HG03280 (cell line): ENCODE results near the gene OR7G1.

Experiments used
- ATAC-seq: cut with Tn5 transposase; IDR thresholded peaks from one replicate; pipeline ENCODE4 v1.9.1; 2021; ENCODE audit warnings: mild to moderate bottlenecking, moderate library complexity; ENCODE audit not compliant: unreplicated experiment

Gene OR7G1

GRCh38 chr19:9115307-9115813 lies at the start of gene OR7G1:
OR7G1 (minus strand) TSS chr19:9115763; CDS start chr19:9115763, 0 bp downstream.
- no peak for ATAC-seq

GRCh38 chr19:9165261-9165660 lies 49.7 kb upstream of the OR7G1 start:
- no peak for ATAC-seq

GRCh38 chr19:9161427-9161826 lies 45.9 kb upstream of the OR7G1 start:
- no peak for ATAC-seq

- no peak for ATAC-seq
Measured at GRCh38 chr19:9159891-9160290, 44.3 kb upstream of the OR7G1 start.

- ATAC-seq = no peak
Measured at GRCh38 chr19:9156304-9156703, 40.7 kb upstream of the OR7G1 start.

- no peak for ATAC-seq
Measured at GRCh38 chr19:9155591-9155990, 40.0 kb upstream of the OR7G1 start.

- ATAC-seq = no peak
Measured at GRCh38 chr19:9151367-9151766, 35.8 kb upstream of the OR7G1 start.

GRCh38 chr19:9150650-9151049 lies 35.1 kb upstream of the OR7G1 start:
- no peak for ATAC-seq

- no peak for ATAC-seq
Measured at GRCh38 chr19:9149997-9150396, 34.4 kb upstream of the OR7G1 start.

GRCh38 chr19:9148697-9149096 lies 33.1 kb upstream of the OR7G1 start:
- ATAC-seq = no peak

GRCh38 chr19:9146882-9147281 lies 31.3 kb upstream of the OR7G1 start:
- no peak for ATAC-seq

- no peak for ATAC-seq
Measured at GRCh38 chr19:9144920-9145319, 29.4 kb upstream of the OR7G1 start.

GRCh38 chr19:9140159-9140874 lies 24.8 kb upstream of the OR7G1 start, which contains the start of gene ZNF317:
ZNF317 (plus strand) TSS chr19:9140397; CDS start chr19:9156017, 15,620 bp downstream.
- peak; percentile 97 for ATAC-seq

- peak; percentile 20 for ATAC-seq
Measured at GRCh38 chr19:9139609-9140158, 24.1 kb upstream of the OR7G1 start.

GRCh38 chr19:9132422-9132821 lies 16.9 kb upstream of the OR7G1 start:
- ATAC-seq = no peak

GRCh38 chr19:9130965-9131364 lies 15.4 kb upstream of the OR7G1 start:
- no peak for ATAC-seq

GRCh38 chr19:9128171-9128570 lies 12.6 kb upstream of the OR7G1 start:
- no peak for ATAC-seq

GRCh38 chr19:9126900-9127405 lies 11.4 kb upstream of the OR7G1 start, which contains the start of gene OR7G3:
OR7G3 (minus strand) TSS chr19:9126950; CDS start chr19:9126950, 0 bp downstream.
- no peak for ATAC-seq

GRCh38 chr19:9116547-9116946 lies 984 bp upstream of the OR7G1 start:
- ATAC-seq = no peak

GRCh38 chr19:9109959-9110358 lies 5.6 kb downstream of the OR7G1 start:
- no peak for ATAC-seq

GRCh38 chr19:9107375-9107774 lies 8.2 kb downstream of the OR7G1 start, which contains the start of gene OR7G2:
OR7G2 (minus strand) TSS chr19:9107475; CDS start chr19:9103243, 4,232 bp downstream.
- ATAC-seq = no peak

- no peak for ATAC-seq
Measured at GRCh38 chr19:9086761-9087160, 28.8 kb downstream of the OR7G1 start, which contains the start of gene OR1M1. OR1M1 (plus strand) TSS chr19:9087061; CDS start chr19:9093245, 6,184 bp downstream.
